NCI-H748 (cell line): Measurements from ENCODE around the gene NRDC.

Experiments used
- DNase-seq: peaks from one replicate; lab custom pipeline; 2025; ENCODE audit not compliant: unreplicated experiment; lab: John Stamatoyannopoulos, UW

The NRDC gene

GRCh38 chr1:51761351-51761750 is 117.2 kb downstream of the NRDC start:
- DNase-seq: no peak

GRCh38 chr1:51760872-51761271 is 117.7 kb downstream of the NRDC start:
- no peak for DNase-seq

DNA sequence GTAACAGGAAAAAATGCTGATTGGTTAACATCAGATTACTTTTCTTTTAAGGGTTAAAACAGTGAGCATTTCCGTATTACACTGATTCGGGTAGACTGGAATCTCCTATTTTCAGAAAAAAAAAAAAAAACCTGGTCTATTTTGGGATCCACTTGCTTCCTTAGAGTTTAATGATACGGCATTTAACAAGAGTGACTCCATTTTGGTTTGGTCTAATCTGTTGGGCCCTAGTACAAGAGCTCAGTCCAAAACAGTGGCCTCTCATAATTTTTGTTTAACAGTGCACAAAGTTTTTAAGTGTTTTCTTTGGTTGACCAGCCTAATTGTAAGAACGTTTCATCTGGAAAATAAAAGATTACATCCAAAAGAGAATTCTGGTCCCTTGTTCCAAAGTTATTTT is 120.2 kb downstream of the NRDC start:
- DNase-seq: no peak

DNA sequence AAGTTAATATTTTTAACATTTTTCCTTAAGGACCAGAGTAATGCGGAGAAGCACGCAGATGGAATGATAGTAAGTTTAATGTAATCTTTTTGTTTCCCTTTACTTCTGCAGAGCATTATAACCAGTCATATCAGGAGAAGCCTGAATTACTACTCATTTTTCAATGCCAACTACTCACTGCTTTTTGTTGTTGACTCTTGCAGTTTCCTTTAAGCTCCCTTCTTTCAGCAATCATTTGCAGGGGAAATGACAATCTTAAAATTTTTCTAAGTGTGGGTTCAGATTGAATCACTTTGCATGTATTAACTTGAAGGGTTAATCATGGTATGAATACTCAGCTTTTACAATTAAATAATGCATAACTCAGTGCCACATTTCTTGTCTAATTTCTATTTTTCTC is 122.2 kb downstream of the NRDC start:
- DNase-seq: no peak

DNA sequence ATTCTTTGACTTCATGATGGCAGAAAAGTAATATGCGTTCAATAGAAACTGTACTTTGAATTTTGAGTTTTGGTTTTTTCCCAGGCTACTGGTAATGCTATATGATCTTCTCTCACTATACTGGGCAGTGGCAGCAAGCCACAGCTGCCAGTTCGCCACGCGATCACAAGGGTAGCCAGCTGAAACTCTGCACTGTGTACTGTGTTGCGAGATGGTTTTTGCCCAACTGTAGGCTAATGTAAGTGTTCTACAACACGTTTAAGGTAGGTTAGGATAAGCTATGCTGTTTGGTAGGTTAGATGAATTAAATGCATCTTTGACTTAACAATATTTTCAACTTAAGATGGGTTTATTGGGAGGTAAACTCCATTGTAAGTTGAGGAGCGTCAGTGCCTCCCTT is 123.1 kb downstream of the NRDC start:
- no peak for DNase-seq

GRCh38 chr1:51754666-51755065 is 123.9 kb downstream of the NRDC start:
- DNase-seq: no peak

- no peak for DNase-seq
Measured at GRCh38 chr1:51753969-51754368, 124.6 kb downstream of the NRDC start.

DNA sequence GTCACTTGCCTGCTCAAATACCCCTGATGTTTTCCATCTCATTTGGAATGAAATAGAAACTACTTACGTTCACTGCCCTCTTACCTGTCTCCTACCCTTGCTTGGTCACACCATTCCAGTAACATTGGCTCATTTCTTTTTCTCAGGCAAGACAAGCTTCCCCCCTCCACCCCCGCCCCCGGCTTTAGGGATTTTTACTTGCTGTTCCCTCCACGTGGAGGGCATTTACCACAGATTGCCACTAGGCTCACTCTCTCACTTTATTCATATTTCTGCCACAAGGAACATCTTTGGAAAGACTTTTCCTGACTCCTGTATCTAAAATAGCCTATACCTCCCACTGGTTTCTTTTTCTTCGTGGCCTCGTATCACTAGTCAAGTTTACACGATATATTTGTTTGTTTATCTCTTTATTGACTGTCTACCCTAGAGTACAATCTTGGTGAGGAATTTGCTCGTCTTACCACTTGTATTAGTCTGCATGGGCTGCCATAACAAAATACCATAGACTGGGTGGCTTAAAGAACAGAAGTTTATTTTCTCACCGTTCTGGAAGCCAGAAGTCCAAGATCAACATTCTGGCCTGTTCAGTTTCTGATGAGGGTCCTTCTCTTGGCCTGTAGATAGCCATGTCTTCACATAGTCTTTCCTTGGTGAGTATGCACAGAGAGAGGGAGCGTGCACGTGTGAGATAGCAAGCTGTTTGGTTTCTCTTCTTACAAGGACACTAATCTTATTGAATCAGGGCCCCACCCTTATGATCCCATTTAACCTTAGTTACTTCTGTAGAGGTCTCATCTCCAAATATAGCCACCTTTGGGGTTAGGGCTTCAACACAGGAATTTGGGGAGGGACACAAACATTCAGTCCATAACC is 126.2 kb downstream of the NRDC start:
- no peak for DNase-seq

- DNase-seq: no peak
Measured at GRCh38 chr1:51750729-51751128, 127.8 kb downstream of the NRDC start.

GRCh38 chr1:51750218-51750617 is 128.3 kb downstream of the NRDC start:
- no peak for DNase-seq

GRCh38 chr1:51749151-51749550 is 129.4 kb downstream of the NRDC start:
- DNase-seq: no peak

DNA sequence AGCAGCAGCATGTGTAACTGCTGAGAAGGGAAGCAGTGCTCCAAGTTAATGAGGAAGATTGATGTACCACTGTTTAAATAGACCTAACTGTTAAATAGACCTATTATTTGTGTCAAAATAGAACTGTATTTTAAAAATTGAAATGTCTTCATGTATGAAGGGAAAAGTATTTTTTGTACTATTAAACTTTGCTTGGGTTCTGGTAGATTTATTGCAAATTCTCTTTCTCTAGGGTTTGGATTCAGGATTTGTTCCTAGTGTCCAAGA is 133.3 kb downstream of the NRDC start:
- no peak for DNase-seq

GRCh38 chr1:51744506-51745303 is 133.8 kb downstream of the NRDC start:
- no peak for DNase-seq

- no peak for DNase-seq
Measured at GRCh38 chr1:51741121-51741681, 137.3 kb downstream of the NRDC start.

DNA sequence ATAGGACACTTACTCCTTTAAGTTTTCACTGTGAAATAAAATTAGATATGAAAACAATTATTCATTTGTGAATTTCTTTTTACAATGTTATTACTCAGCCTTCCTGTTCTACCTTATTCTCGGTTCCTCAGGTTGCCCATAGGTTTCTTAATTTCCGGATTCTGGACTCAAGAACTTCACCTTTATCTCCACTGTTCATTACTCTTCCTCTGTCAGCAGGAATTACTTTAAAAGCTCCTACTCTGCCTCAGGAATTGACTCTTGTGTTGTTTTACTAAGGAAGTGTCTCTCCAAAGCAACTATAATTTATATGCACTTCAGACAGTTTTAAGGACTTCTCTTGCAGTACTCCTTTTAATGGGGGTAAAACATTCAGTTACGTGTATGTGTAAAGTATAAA is 137.9 kb downstream of the NRDC start:
- no peak for DNase-seq
